HFF-Myc (cell line): ENCODE measurements around the gene MARCO.
"Not testable (repeated sequence)": the region's sequence is repeated elsewhere in the genome, so short reads cannot be mapped to it uniquely, and the experiment has no call there.

ENCODE experiments used
- DNase-seq: peaks from one replicate; pipeline ENCODE4 v3.0.0-alpha.2; 2011; ENCODE audit warnings: low read depth; ENCODE audit errors: extremely low read depth
- H3K4me3 ChIP-seq: replicated peaks from 2 replicates; pipeline ENCODE4 v1.5.1; 2011; ENCODE audit warnings: low read depth, mild to moderate bottlenecking, control low read depth, low read length
- CTCF ChIP-seq: IDR thresholded peaks from 2 replicates; pipeline ENCODE4 v1.5.1; 2012; ENCODE audit warnings: mild to moderate bottlenecking, low read depth, low read length, control low read depth; ENCODE audit errors: missing control alignments

The MARCO gene

GRCh38 chr2:118939994-118940393 lies 2.0 kb upstream of the MARCO start:
- no peak overlapping the region for H3K4me3 ChIP-seq
- TF ChIP-seq CTCF: no peak
- no peak for DNase-seq

- H3K4me3 ChIP-seq: no peak overlapping the region
- no peak for TF ChIP-seq CTCF
- DNase-seq: no peak
These were observed 1.4 kb upstream of the MARCO start for GRCh38 chr2:118940486-118941120.

GRCh38 chr2:118943286-118943685 lies 1.3 kb downstream of the MARCO start:
- no peak for TF ChIP-seq CTCF
- no peak for DNase-seq
- H3K4me3 ChIP-seq: no peak overlapping the region

GRCh38 chr2:118945881-118946280 lies 3.9 kb downstream of the MARCO start:
- TF ChIP-seq CTCF: no peak
- no peak overlapping the region for H3K4me3 ChIP-seq
- DNase-seq: no peak

GRCh38 chr2:118948266-118948665 lies 6.3 kb downstream of the MARCO start:
- not testable (repeated sequence) for H3K4me3 ChIP-seq, DNase-seq

GRCh38 chr2:118954297-118955060 lies 12.5 kb downstream of the MARCO start:
- no peak for DNase-seq
- no peak overlapping the region for H3K4me3 ChIP-seq
- TF ChIP-seq CTCF: no peak

GRCh38 chr2:118965737-118966136 lies 23.7 kb downstream of the MARCO start:
- no peak for DNase-seq
- H3K4me3 ChIP-seq: no peak overlapping the region
- no peak for TF ChIP-seq CTCF
